KBM-7 (cell line): Measurements from ENCODE around the gene GPR39.

Experiments
- DNase-seq: peaks from one replicate; pipeline ENCODE4 v3.0.0-alpha.2; 2015
- in situ Hi-C: fragments of 300-500 bp; cut with MboI; formaldehyde crosslinking; loops from 2 replicates; pipeline ENCODE4 v1.14.3; 2020; ENCODE audit warnings: low sequenced_read_pairs, low pct_unique_long_range_greater_than_20kb, mixed read lengths

GPR39 gene

GRCh38 chr2:132651115-132652045 lies 234.8 kb downstream of the GPR39 start:
- no peak for DNase-seq
- in situ Hi-C loops = no loop called here

GRCh38 chr2:132652474-132652873 lies 235.9 kb downstream of the GPR39 start:
- in situ Hi-C loops = no loop called here
- DNase-seq = no peak

DNA sequence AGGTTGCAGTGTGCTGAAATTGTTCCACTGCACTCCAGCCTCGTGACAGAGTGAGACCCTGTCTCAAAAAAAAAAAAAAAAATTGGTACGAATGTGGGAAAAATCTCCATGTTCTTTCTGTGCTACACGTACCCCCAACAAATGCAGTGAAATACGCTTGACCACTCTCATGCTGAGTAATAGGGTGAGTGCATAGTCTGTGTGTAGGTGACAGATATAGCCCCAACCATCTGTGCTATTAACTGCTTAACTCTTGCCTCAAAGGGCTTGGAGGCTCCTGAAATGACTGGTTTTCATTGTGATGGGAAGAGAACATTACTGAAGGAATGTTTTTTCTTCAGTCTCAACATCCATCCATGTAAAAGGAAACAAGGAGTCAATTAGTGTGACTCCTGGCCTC lies 237.7 kb downstream of the GPR39 start:
- no peak for DNase-seq
- in situ Hi-C loops = no loop called here

DNA sequence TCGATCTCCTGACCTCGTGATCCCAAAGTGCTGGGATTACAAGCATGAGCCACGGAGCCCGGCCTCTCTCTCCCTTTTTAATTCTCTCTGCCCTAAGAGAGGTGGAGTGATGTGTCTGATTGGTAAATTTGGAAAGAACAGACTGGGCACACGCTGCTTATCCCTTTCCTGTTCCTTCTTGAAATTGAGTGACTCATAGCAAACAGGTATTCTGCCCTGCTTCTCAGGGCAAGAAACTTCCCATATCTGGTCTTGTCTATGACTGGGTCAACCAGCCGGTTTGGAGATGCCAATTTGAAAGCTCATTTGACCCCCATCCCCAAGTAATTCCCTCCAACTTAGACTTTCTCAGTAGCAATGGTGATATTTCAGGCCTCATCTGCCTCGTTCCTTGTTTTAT lies 238.4 kb downstream of the GPR39 start:
- in situ Hi-C loops = no loop called here
- no peak for DNase-seq

- in situ Hi-C loops = no loop called here
Measured at GRCh38 chr2:132656266-132656975, 239.8 kb downstream of the GPR39 start.

GRCh38 chr2:132659331-132659730 lies 242.7 kb downstream of the GPR39 start:
- DNase-seq = no peak
- in situ Hi-C loops = no loop called here

More at GRCh38 chr2:132656266-132656975, 239.8 kb downstream of the GPR39 start:
- DNase-seq = no peak

DNA sequence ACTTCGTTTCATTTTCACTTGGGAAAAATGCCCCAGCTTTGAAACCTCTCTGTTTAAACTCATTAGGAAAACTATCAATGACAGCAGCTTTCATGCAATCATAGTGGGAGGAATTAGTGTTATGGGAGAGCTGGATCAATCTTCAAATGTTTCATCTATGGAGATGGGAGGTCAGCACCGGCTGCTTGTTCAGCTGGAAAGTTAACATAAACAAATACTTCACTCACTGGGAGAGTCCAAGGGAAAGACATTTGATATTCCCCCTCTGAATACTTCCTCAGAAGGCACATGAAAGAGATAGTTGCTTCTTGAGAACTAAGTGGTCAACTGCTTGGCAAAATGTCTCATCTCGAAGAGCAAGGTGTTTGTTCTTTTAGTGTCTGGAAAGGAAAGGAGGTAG lies 246.1 kb downstream of the GPR39 start:
- in situ Hi-C loops = no loop called here
- no peak for DNase-seq

GRCh38 chr2:132664096-132664495 lies 247.5 kb downstream of the GPR39 start:
- in situ Hi-C loops = no loop called here
- DNase-seq = no peak

DNA sequence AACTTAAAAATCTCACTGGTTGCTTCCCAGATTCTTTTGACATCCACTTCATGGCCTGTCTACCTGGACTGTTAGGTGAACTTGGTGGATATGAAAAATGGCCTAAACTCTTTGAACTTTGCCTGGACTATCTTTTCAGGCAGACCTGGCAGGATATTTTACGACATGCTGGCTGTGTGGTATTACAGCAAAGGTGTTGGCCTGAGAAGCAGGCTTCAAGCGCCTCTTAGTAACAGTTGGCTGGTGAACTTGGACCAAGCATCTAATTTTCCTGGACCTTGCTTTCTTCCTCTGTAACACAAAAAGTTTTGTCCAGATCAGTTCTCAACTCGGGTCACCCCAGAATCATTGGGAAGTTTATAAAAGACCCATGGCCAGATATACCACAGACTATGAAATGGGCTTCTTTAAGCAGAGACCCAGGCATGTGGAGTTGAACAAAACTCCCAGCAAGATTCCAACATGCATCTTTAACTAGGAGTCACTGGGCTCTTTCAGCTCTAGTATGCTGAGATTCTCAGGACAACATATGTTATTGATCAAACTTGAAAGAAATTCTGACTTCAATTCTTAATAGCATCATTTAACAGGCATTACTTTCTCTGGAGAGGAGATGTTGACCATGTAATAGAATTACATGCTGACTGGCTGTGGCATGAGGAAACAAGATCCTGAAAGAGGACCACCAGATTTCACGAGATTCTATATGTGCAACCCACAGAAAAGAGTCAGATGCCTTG lies 249.0 kb downstream of the GPR39 start:
- in situ Hi-C loops = no loop called here
- DNase-seq = no peak

DNA sequence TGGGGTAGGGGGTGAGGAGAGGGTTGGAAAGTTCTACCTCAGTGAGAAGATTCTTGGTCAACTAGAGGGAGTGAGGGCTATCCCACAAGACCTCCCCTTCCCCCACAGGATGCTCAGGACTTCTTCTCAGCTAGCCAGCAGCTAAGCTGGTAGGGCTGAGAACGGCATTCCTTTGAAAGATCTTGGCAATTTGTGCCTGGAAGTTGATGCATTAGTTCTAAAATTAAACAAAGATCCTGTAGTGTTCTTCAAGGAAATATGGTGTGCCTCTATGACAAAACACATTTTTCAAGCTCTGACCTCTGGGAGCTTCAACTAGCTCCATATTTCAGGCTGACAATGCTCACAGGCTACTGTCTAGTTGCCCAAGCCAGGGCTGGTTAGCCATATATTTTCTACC lies 251.1 kb downstream of the GPR39 start:
- in situ Hi-C loops = no loop called here

GRCh38 chr2:132668189-132668823 lies 251.7 kb downstream of the GPR39 start:
- no peak for DNase-seq
- in situ Hi-C loops = no loop called here

More for the DNA sequence above, 251.1 kb downstream of the GPR39 start:
- no peak for DNase-seq

DNA sequence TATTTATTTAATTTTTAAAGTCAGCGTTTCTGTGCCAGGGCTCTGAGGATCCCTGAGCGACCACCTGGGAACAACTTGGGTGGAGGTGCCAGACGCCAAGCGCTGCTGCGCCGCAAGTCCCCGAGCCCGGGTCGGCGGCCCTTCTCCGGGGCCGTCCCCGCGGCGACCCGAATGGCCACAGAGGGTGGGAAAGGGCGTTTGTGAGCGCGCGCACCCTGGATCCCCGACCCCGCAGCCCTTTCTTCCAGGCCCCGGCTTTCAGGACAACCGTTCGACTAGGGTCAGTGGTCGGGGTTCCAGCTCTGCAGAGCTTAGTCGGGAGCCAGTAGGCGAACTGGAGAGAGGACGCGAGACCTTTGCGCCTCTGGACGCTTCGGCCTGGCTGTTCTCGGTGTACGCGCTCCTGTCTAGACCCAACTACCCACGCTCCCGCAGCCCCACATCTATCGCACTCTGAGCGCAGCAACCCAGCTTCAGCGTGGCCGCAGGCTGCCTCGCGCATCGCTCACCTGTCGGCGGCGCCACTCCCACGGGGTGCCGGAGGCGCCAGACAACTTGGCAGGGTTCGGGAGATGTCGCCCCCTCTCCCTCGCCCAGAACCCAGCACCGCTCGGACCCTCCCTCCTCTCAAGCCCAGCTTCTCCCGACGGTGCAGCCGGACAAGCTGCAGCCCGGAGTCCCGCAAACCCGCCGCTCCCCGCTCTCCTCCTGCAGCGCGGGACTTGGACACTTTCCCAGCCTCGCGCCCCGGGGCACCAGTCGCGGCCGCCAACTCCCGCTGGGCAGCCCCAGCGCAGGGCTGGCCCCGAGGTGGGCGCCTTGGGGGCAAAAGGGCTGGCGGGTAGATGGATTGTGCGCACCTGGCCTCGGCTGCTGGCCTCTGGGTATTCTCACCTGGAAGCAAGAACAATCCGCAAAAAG lies 252.6 kb downstream of the GPR39 start:
- in situ Hi-C loops = no loop called here
- no peak for DNase-seq

GRCh38 chr2:132669908-132670495 lies 253.4 kb downstream of the GPR39 start, which contains the start of gene LYPD1:
Gene LYPD1, minus strand, starts transcription at chr2:132670205. Its CDS starts 273 bp downstream, at chr2:132669932.
- DNase-seq = no peak
- in situ Hi-C loops = no loop called here

DNA sequence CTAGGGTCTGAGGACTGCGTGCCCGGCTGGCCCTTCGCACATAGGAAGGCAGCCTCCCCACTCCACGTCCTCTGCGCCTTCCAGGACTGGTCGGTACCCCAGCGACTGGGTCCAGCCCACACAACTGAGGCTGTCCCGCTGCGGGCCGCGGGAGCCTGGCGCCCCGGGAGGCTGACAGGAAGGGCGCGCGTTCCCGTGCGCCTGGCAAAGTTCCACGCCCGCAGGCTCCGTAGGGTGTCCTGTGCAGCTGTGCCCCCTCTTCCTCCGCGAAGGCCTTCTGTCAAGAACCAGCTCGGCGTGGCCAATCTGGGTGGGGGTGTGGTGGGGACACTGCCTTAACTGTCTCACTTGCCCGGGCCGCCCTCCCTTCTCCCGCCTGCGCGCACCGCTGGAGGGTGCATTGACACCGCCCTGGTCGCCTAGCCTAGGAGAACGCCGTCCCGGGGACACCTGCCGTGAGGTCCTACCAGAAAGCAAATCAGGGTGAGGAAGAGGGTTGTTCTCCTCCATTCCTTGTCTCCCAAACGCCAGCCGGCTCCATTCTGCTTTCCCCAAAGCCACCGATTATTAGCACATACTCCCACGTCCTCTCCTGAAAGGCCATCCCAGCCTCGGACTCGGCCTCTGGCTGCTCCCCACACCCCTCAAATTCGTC lies 254.0 kb downstream of the GPR39 start:
- in situ Hi-C loops = no loop called here
- no peak for DNase-seq

DNA sequence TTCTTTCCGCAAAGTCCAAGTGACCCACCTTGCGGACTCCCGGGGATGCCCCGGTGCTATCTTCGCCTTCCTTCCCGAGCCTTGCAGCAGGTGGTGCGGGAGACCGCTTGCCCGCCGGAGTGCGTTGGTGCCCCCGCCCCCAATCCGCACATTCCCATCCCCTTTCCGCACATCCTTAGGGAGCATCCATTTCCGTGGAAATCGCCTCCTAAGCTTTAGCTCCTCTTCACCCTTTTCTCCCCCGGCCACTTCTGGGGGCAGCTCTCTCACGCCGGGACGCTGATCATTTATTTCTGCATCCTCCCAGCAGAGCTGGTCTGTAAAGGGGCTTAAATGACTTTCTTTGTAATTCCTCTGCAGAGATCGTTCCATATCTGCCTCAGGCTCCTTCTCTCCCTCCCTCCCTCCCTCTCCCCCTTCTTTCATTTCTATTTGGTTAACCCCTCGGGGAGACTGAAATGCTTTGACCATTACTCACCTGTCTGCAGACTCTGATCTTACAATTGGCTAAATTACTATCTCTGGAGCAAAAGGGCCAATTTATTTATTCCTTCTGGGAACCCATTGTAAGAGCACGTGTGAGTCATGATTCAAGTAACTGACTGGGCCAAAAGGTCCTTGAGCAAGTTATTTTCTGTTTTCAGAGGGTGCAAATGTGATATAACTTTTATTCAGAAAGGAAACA lies 254.7 kb downstream of the GPR39 start:
- DNase-seq = no peak
- in situ Hi-C loops = no loop called here

DNA sequence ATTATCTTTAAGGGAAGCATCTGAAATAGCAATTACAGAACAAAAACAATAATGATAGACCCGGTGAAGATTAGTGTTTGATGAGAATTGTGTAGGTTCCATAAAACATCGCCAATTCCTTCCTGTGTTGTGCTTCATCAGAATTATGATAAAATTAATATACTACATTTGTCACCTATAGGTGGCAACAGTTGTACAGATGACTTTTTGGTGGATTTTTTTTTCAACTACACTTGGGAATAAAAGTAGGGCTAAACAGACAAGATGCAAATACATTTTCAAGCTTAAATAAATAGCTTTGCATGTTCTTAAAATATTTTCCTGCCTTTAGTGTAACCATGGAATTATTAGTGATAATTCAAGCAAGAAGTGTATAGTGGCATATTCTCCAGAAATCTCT lies 260.4 kb downstream of the GPR39 start:
- in situ Hi-C loops = no loop called here
- DNase-seq = no peak

GRCh38 chr2:132677661-132678060 lies 261.1 kb downstream of the GPR39 start:
- in situ Hi-C loops = no loop called here
- no peak for DNase-seq
